Occipital lobe (tissue), 2 donors: ENCODE data around the gene ULK4. TPM values are rescaled to one million over a fixed set of nuclear protein-coding genes. Genes with fewer than 3 reads are reported as not detected.
"Not testable (repeated sequence)": the region's sequence is repeated elsewhere in the genome, so short reads cannot be mapped to it uniquely, and the experiment has no call there.

Experiments
- DNase-seq: peaks from one replicate; lab custom pipeline; 2025; lab: John Stamatoyannopoulos, UW
- total RNA-seq: library from RNA; depleted of rRNA; stranded (reverse); fragments of >200 nt; gene quantifications from one replicate; pipeline ENCODE4 v1.2.3, GENCODE V29; 2014

The ULK4 gene
- total RNA-seq, 1 donor from 2014 or later: 21.1 TPM

GRCh38 chr3:41960826-41961750 is 815 bp downstream of the ULK4 start:
- peak; percentile 14 for DNase-seq

GRCh38 chr3:41956574-41956973 is 5.3 kb downstream of the ULK4 start:
- no peak for DNase-seq

GRCh38 chr3:41955192-41955591 is 6.7 kb downstream of the ULK4 start:
- no peak for DNase-seq

GRCh38 chr3:41943311-41943843 is 18.5 kb downstream of the ULK4 start:
- DNase-seq: no peak

- DNase-seq: no peak
Observed at GRCh38 chr3:41940393-41940792, 21.5 kb downstream of the ULK4 start.

- no peak for DNase-seq
Observed at GRCh38 chr3:41936384-41936783, 25.5 kb downstream of the ULK4 start.

- no peak for DNase-seq
Observed at GRCh38 chr3:41933154-41933676, 28.7 kb downstream of the ULK4 start.

GRCh38 chr3:41932464-41932863 is 29.4 kb downstream of the ULK4 start:
- DNase-seq: no peak

- DNase-seq: no peak
Observed at GRCh38 chr3:41920406-41920965, 41.4 kb downstream of the ULK4 start.

- no peak for DNase-seq
Observed at GRCh38 chr3:41915353-41915752, 46.5 kb downstream of the ULK4 start.

GRCh38 chr3:41912280-41912679 is 49.6 kb downstream of the ULK4 start:
- no peak for DNase-seq

- DNase-seq: no peak
Observed at GRCh38 chr3:41907330-41908073, 54.4 kb downstream of the ULK4 start.

GRCh38 chr3:41900265-41900664 is 61.6 kb downstream of the ULK4 start:
- no peak for DNase-seq

GRCh38 chr3:41898631-41899030 is 63.3 kb downstream of the ULK4 start:
- no peak for DNase-seq

- no peak for DNase-seq
Observed at GRCh38 chr3:41893977-41894376, 67.9 kb downstream of the ULK4 start.

GRCh38 chr3:41888368-41889076 is 73.4 kb downstream of the ULK4 start:
- no peak for DNase-seq

GRCh38 chr3:41882956-41883355 is 78.9 kb downstream of the ULK4 start:
- DNase-seq: no peak

- no peak for DNase-seq
Observed at GRCh38 chr3:41881233-41881821, 80.6 kb downstream of the ULK4 start.

- DNase-seq: no peak
Observed at GRCh38 chr3:41880387-41880786, 81.5 kb downstream of the ULK4 start.

GRCh38 chr3:41877741-41878140 is 84.2 kb downstream of the ULK4 start:
- DNase-seq: not testable (repeated sequence)

GRCh38 chr3:41874022-41874421 is 87.9 kb downstream of the ULK4 start:
- no peak for DNase-seq
